A549 (cell line): ENCODE measurements around the gene COLEC12. TPM values are rescaled to one million over a fixed set of nuclear protein-coding genes. Genes with fewer than 3 reads are reported as not detected.

Experiments
- ATAC-seq, 2 experiments: fragments of 200-7000 bp in 1 of 2; fragments of >200 bp in 1 of 2; cut with Nextera tagmentation in 1 of 2; cut with Tn5 transposase in 1 of 2; 3 replicates each; pipeline versions ENCODE4 v1.8.0 to v1.9.1; 2018 to 2020; ENCODE audit warnings: mild to moderate bottlenecking in 1 of 2, moderate library complexity in 1 of 2
- CTCF ChIA-PET: fragments of 300-600 bp; sonication (Branson Sonifier 250); formaldehyde crosslinking; extraction: SDS; loops from one replicate; lab custom pipeline; 2021; ENCODE audit warnings: antibody characterized with exemption, inconsistent platforms; lab: Yijun Ruan, JAX
- POLR2A ChIA-PET: fragments of 350-600 bp; formaldehyde crosslinking; extraction: SDS; loops from one replicate; lab custom pipeline; 2021; ENCODE audit warnings: antibody characterized with exemption, inconsistent platforms; lab: Yijun Ruan, JAX
- DNase-seq, 2 experiments: peaks; one replicate each; pipeline versions ENCODE4 v3.0.0 to v3.0.0-alpha.2; 2011 to 2016; ENCODE audit warnings: low read depth in 1 of 2, low spot score in 1 of 2
- FAIRE-seq: peaks from 2 replicates; lab custom pipeline; 2011; peaks lifted over from hg19 to GRCh38; lab: Jason Lieb, UNC
- H3K27ac ChIP-seq, 2 experiments: fragments of >200 bp; sonication (Bioruptor Twin); formaldehyde crosslinking; 3 replicates each; pipeline ENCODE4 v1.5.1; 2016 to 2017
- H3K4me1 ChIP-seq: fragments of >200 bp; sonication (Bioruptor Twin); formaldehyde crosslinking; 3 replicates; pipeline ENCODE4 v1.6.1; 2016
- H3K4me2 ChIP-seq: fragments of >200 bp; sonication (Bioruptor Twin); formaldehyde crosslinking; 3 replicates; pipeline ENCODE4 v1.6.1; 2016
- H3K4me3 ChIP-seq: fragments of >200 bp; sonication (Bioruptor Twin); formaldehyde crosslinking; 3 replicates; pipeline ENCODE4 v1.5.1; 2016
- H3K9me3 ChIP-seq: fragments of >200 bp; sonication (Bioruptor Twin); formaldehyde crosslinking; 3 replicates; pipeline ENCODE4 v1.6.1; 2016
- CBX2 ChIP-seq: fragments of 200-600 bp; sonication (generic); IDR thresholded peaks from 2 replicates; pipeline ENCODE4 v1.6.1; 2016; ENCODE audit warnings: low read depth, mild to moderate bottlenecking, borderline replicate concordance
- CBX8 ChIP-seq: fragments of 200-600 bp; sonication (generic); IDR thresholded peaks from 2 replicates; pipeline ENCODE4 v1.6.1; 2016
- FOSB ChIP-seq: fragments of 250-450 bp; sonication (Bioruptor Pico); IDR thresholded peaks from 2 replicates; pipeline ENCODE4 v1.5.0; 2020; ENCODE audit warnings: mild to moderate bottlenecking, moderate library complexity
- FOXS1 ChIP-seq: fragments of 250-450 bp; sonication (Bioruptor Pico); IDR thresholded peaks from 2 replicates; pipeline ENCODE4 v1.5.0; 2020; ENCODE audit warnings: mild to moderate bottlenecking, moderate library complexity
- HDAC2 ChIP-seq: fragments of 200-600 bp; sonication (generic); IDR thresholded peaks from 2 replicates; pipeline ENCODE4 v1.6.1; 2016
- HEYL ChIP-seq: fragments of 250-450 bp; sonication (Bioruptor Pico); IDR thresholded peaks from 2 replicates; pipeline ENCODE4 v1.8.0; 2021; ENCODE audit warnings: mild to moderate bottlenecking, moderate library complexity
- HMGXB4 ChIP-seq: fragments of 250-450 bp; sonication (Bioruptor Pico); IDR thresholded peaks from 2 replicates; pipeline ENCODE4 v1.5.0; 2021; ENCODE audit warnings: mild to moderate bottlenecking, moderate library complexity, borderline replicate concordance
- HOXB5 ChIP-seq: fragments of 250-450 bp; sonication (Bioruptor Pico); IDR thresholded peaks from 2 replicates; pipeline ENCODE4 v1.5.0; 2020; ENCODE audit warnings: mild to moderate bottlenecking, moderate library complexity
- JUNB ChIP-seq: fragments of >200 bp; sonication (Bioruptor Twin); formaldehyde crosslinking; IDR thresholded peaks from 2 replicates; pipeline ENCODE4 v1.6.1; 2016
- KDM5A ChIP-seq: fragments of 200-600 bp; sonication (generic); IDR thresholded peaks from 2 replicates; pipeline ENCODE4 v1.6.1; 2016; ENCODE audit warnings: antibody characterized with exemption, mild to moderate bottlenecking
- MAFK ChIP-seq: fragments of 450-650 bp; IDR thresholded peaks from 2 replicates; pipeline ENCODE4 v1.6.1; 2014; ENCODE audit not compliant: partially characterized antibody
- NR3C1 ChIP-seq: fragments of >200 bp; sonication (Bioruptor Twin); formaldehyde crosslinking; IDR thresholded peaks from 3 replicates; pipeline ENCODE4 v1.6.1; 2017
- RAD21 ChIP-seq, 2 experiments: fragments of >200 bp in 1 of 2; sonication (Bioruptor Twin) in 1 of 2; formaldehyde crosslinking in 1 of 2; IDR thresholded peaks in 1 of 2; conservative IDR thresholded peaks in 1 of 2; 2 replicates in 1 of 2; 3 replicates in 1 of 2; pipeline ENCODE4 v1.6.1; 2012 to 2018; ENCODE audit warnings: inconsistent platforms in 1 of 2
- SMC3 ChIP-seq: fragments of >200 bp; sonication (Bioruptor Twin); formaldehyde crosslinking; IDR thresholded peaks from 3 replicates; pipeline ENCODE4 v1.6.1; 2018; ENCODE audit warnings: inconsistent platforms
- SREBF2 ChIP-seq: fragments of 450-650 bp; IDR thresholded peaks from 2 replicates; pipeline ENCODE4 v1.6.1; 2014; ENCODE audit warnings: mild to moderate bottlenecking, moderate library complexity
- ZFP36 ChIP-seq: fragments of 450-650 bp; IDR thresholded peaks from 2 replicates; pipeline ENCODE4 v1.6.1; 2014; ENCODE audit warnings: borderline replicate concordance; ENCODE audit not compliant: partially characterized antibody
- ZSCAN20 ChIP-seq: fragments of 250-450 bp; sonication (Bioruptor Pico); IDR thresholded peaks from 2 replicates; pipeline ENCODE4 v1.8.0; 2022; ENCODE audit warnings: mild to moderate bottlenecking, moderate library complexity
- WGBS: methylation state at CpG from one replicate; pipeline ENCODE4 v1.1.6; 2017; ENCODE audit errors: missing lambda C conversion rate; 5-methylcytosine and 5-hydroxymethylcytosine counted together
- polyA plus RNA-seq, 4 experiments: library from polyadenylated mRNA; depleted of rRNA in 3 of 4; stranded (reverse); fragments of >200 nt; fragmentation: RNase III in 1 of 4; extraction: RNeasy Plus Mini Kit Qiagen cat#74134 plus additional on column Dnase treatment in 1 of 4; gene quantifications; 2 replicates in 3 of 4; 3 replicates in 1 of 4; pipeline ENCODE4 v1.2.3, GENCODE V29; 2011 to 2017
- TF ChIP-seq, protein P1 (sequence below): IDR thresholded peaks from 2 replicates; pipeline ENCODE4 v1.6.1; 2012
- TF ChIP-seq, protein P2 (sequence below): IDR thresholded peaks from 2 replicates; pipeline ENCODE4 v1.6.1; 2012
- TF ChIP-seq, protein P3 (sequence below): fragments of 150-350 bp; IDR thresholded peaks from 2 replicates; pipeline ENCODE4 v1.6.1; 2014; ENCODE audit warnings: low read depth, mild to moderate bottlenecking, low read length

Gene COLEC12
- polyA plus RNA-seq, 2 of the 4 experiments (the other 2 are of a cell fraction), result 0.01 TPM; not detected in 1

GRCh38 chr18:319720-320119 is 180.8 kb downstream of the COLEC12 start:
- no peak overlapping the region for H3K27ac ChIP-seq
- H3K4me1 ChIP-seq, result peaks cover 11% of the 10 kb centered on the region; the same call in 2 of the 3 replicates
- TF ChIP-seq JUNB, result no peak
- ATAC-seq, result no peak
- no peak overlapping the region for H3K4me2 ChIP-seq
- FAIRE-seq, result no peak
- H3K4me3 ChIP-seq, result no peak overlapping the region
- ChIA-PET POLR2A (no interaction called here), CTCF (no interaction called here)
- 91% methylated on average over 5 of the region's 5 CpGs for WGBS
- H3K9me3 ChIP-seq, result no peaks in the 10 kb centered on the region
- no peak for DNase-seq

DNA sequence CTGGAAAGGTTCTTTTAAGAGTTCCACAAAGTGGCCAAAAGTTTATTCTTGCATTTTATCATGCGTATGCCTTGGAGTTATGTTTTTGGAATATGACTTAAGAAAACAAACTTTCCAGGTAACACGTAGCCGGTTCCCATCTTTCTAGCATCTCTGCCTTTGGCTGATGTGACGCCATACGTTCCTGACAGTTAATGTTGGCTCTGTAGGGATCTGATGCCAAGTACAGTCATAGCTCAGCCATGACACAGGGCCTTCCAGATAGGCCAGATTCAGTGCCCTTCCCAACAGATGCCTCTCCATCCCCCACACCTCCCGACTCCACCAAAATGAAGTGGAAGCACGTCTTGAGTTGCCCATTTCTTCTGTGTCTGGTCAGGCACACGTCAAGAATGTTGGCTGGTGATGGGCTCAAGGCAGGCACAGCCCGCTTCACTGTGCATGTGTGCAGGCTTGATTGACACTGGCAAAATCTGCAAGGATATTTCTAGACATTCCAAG is 181.7 kb downstream of the COLEC12 start:
- ChIA-PET CTCF (no interaction called here), POLR2A (no interaction called here)
- Histone ChIP-seq H3K4me2 (no peak overlapping the region), H3K9me3 (no peaks in the 10 kb centered on the region), H3K4me1 (peaks cover 11% of the 10 kb centered on the region; the same call in 2 of the 3 replicates), H3K4me3 (no peak overlapping the region), H3K27ac (no peak overlapping the region)
- TF ChIP-seq SREBF2 (no peak), ZSCAN20 (CRISPR knock-in tag) (no peak)
- 58% methylated on average over 9 of the region's 9 CpGs for WGBS
- DNase-seq (no peak), ATAC-seq (no peak), FAIRE-seq (no peak)

- ChIA-PET POLR2A (no interaction called here), CTCF (interaction anchor here (1.5 kb wide), 1 partner anchor 47 kb away, joined by 3 read pairs; no protein-coding TSS in a partner anchor)
- H3K27ac ChIP-seq, result no peak overlapping the region
- DNase-seq (no peak), ATAC-seq (no peak), FAIRE-seq (no peak)
- TF ChIP-seq HOXB5 (CRISPR knock-in tag) (no peak), KDM5A (no peak), HMGXB4 (no peak), NR3C1 (no peak), FOXS1 (CRISPR knock-in tag) (no peak)
- no peak overlapping the region for H3K4me2 ChIP-seq
- peaks cover 5% of the 10 kb centered on the region; the same call in 1 of the 3 replicates for H3K4me1 ChIP-seq
- WGBS, result 83% methylated on average over 4 of the region's 6 CpGs
- no peak overlapping the region for H3K4me3 ChIP-seq
- H3K9me3 ChIP-seq, result no peaks in the 10 kb centered on the region
These were observed 182.9 kb downstream of the COLEC12 start for GRCh38 chr18:317618-318017.

DNA sequence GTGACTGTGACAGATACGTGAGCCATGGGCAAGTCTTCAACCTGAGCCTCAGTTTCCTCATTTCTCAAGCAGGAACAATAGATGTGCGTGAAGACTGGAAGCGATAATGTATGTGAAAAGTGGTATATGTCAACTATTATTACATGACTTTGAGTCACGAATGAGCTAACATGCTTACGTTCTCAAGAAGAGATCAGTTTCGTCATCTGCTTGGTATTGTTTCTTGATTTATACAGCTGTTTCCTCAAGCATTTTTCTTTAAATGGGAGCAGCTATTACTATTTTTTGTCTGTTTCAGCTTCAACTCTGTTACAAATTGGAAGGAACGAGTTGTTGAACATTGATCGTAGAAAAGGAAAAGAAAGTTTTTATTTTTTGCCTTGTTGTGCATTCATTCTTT is 184.1 kb downstream of the COLEC12 start:
- Histone ChIP-seq H3K4me3 (no peak overlapping the region), H3K9me3 (no peaks in the 10 kb centered on the region), H3K4me1 (no peaks in the 10 kb centered on the region), H3K4me2 (no peak overlapping the region), H3K27ac (no peak overlapping the region)
- ATAC-seq, result no peak
- POLR2A ChIA-PET, result no interaction called here
- FAIRE-seq, result no peak
- TF ChIP-seq HMGXB4 (no peak), SMC3 (no peak), HEYL (CRISPR knock-in tag) (no peak), RAD21 (conservative IDR thresholded peaks at IDR 0.05 in 1 of 2, IDR thresholded peaks at IDR 0.05 in 1 of 2) (no peak), CBX8 (no peak), FOSB (CRISPR knock-in tag) (no peak), ZFP36 (no peak), MAFK (no peak), ZSCAN20 (CRISPR knock-in tag) (no peak), CBX2 (no peak), FOXS1 (CRISPR knock-in tag) (no peak), HDAC2 (no peak)
- TF ChIP-seq, protein P1, sequence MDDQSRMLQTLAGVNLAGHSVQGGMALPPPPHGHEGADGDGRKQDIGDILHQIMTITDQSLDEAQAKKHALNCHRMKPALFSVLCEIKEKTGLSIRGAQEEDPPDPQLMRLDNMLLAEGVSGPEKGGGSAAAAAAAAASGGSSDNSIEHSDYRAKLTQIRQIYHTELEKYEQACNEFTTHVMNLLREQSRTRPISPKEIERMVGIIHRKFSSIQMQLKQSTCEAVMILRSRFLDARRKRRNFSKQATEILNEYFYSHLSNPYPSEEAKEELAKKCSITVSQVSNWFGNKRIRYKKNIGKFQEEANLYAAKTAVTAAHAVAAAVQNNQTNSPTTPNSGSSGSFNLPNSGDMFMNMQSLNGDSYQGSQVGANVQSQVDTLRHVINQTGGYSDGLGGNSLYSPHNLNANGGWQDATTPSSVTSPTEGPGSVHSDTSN, result no peak
- TF ChIP-seq, protein P2, sequence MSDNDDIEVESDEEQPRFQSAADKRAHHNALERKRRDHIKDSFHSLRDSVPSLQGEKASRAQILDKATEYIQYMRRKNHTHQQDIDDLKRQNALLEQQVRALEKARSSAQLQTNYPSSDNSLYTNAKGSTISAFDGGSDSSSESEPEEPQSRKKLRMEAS, result no peak
- TF ChIP-seq, protein P3, sequence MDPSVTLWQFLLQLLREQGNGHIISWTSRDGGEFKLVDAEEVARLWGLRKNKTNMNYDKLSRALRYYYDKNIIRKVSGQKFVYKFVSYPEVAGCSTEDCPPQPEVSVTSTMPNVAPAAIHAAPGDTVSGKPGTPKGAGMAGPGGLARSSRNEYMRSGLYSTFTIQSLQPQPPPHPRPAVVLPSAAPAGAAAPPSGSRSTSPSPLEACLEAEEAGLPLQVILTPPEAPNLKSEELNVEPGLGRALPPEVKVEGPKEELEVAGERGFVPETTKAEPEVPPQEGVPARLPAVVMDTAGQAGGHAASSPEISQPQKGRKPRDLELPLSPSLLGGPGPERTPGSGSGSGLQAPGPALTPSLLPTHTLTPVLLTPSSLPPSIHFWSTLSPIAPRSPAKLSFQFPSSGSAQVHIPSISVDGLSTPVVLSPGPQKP, result no peak
- CTCF ChIA-PET, result interaction anchor here (1.5 kb wide), 1 partner anchor 48 kb away, joined by 3 read pairs; no protein-coding TSS in a partner anchor
- DNase-seq, result no peak
- WGBS, result 62% methylated on average over 8 of the region's 8 CpGs
